Choroid plexus epithelial cell (primary cell): ENCODE results near the gene HOXC5.
A peak's percentile ranks its signal among the peaks of the same experiment; 100 is the strongest.

Experiments
- DNase-seq: peaks from one replicate; pipeline ENCODE4 v3.0.0-alpha.2; 2010; ENCODE audit warnings: low read depth
- H3K4me3 ChIP-seq: 2 replicates; pipeline ENCODE4 v1.5.1; 2011; ENCODE audit warnings: low read depth, mild to moderate bottlenecking, control low read depth, low read length, moderate library complexity
- CTCF ChIP-seq: conservative IDR thresholded peaks from 2 replicates; pipeline ENCODE4 v1.5.1; 2011; ENCODE audit warnings: low read depth, mild to moderate bottlenecking, control low read depth, inconsistent platforms, low read length, moderate library complexity

HOXC5 gene

GRCh38 chr12:54032627-54033100 lies at the start of gene HOXC5:
HOXC5 (plus strand) TSS chr12:54033050; CDS start chr12:54033123, 73 bp downstream.
- peak; percentile 78 for TF ChIP-seq CTCF
- no peak within 1 kb of the TSS for H3K4me3 ChIP-seq
- DNase-seq: peak; percentile 41

DNA sequence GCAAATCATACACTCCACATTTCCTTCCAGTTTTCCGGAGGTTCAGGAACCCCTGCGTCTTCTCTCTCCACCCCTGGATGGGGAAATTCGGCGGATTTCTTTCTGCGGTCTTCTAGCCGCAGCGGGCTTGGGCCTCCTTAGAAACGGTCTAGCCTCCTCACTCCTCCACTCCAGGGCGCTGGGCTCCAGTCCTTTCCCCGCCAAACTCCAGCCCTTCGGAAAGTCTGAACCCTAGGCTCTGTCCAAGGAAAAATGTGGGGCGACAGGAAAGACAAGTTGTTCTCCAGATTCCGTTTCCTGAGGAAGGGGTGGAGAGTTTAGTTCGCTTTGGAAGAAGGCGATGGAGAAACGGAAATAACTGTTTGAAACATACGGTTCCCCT lies 49.3 kb upstream of the HOXC5 start:
- no peak for DNase-seq
- H3K4me3 ChIP-seq: no peak overlapping the region
- TF ChIP-seq CTCF: no peak

GRCh38 chr12:53983950-53984572 lies 48.8 kb upstream of the HOXC5 start:
- H3K4me3 ChIP-seq: no peak overlapping the region
- TF ChIP-seq CTCF: no peak
- no peak for DNase-seq

DNA sequence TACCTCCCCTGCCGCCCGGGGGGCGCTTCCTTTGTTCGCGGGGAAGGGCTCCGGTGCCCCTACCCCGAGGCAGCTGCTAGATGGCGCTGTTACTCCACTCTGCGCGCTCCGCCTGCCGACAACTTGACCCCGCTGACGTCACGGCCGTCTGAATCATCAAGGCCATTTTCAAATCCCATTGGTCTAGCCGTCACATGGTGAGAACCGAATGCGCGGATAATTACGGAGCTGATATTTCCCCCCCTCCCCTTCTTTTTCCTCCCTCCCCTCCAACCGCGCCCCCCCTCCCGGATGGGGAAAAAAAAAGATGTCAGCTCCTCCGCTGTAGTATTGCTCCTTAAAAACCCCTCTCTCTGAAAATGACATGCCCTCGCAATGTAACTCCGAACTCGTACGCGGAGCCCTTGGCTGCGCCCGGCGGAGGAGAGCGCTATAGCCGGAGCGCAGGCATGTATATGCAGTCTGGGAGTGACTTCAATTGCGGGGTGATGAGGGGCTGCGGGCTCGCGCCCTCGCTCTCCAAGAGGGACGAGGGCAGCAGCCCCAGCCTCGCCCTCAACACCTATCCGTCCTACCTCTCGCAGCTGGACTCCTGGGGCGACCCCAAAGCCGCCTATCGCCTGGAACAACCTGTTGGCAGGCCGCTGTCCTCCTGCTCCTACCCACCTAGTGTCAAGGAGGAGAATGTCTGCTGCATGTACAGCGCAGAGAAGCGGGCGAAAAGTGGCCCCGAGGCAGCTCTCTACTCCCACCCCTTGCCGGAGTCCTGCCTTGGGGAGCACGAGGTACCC lies 47.8 kb upstream of the HOXC5 start, which contains the start of gene HOXC10:
Gene HOXC10, plus strand, starts transcription at position 246 of the 791 bp plus-strand sequence. Its CDS starts 114 bp downstream, at position 360.
- H3K4me3 ChIP-seq: no peak within 1 kb of the TSS
- DNase-seq: peak; percentile 22

DNA sequence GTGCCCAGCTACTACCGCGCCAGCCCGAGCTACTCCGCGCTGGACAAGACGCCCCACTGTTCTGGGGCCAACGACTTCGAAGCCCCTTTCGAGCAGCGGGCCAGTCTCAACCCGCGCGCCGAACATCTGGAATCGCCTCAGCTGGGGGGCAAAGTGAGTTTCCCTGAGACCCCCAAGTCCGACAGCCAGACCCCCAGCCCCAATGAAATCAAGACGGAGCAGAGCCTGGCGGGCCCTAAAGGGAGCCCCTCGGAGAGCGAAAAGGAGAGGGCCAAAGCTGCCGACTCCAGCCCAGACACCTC lies 47.2 kb upstream of the HOXC5 start:
- DNase-seq: no peak
- no peak overlapping the region for H3K4me3 ChIP-seq
- TF ChIP-seq CTCF: no peak

More for the DNA sequence above, 47.8 kb upstream of the HOXC5 start, which contains the start of gene HOXC10:
- TF ChIP-seq CTCF: peak; percentile 25

GRCh38 chr12:53985994-53986685 lies 46.7 kb upstream of the HOXC5 start:
- H3K4me3 ChIP-seq: no peak overlapping the region
- DNase-seq: no peak
- no peak for TF ChIP-seq CTCF
